HepG2 (cell line): ENCODE data around the gene MFSD2B. TPM values are rescaled to one million over a fixed set of nuclear protein-coding genes. Genes with fewer than 3 reads are reported as not detected.

Experiments
- BCLAF1 ChIP-seq: fragments of 450-650 bp; IDR thresholded peaks from 2 replicates; pipeline ENCODE4 v1.6.1; 2017; ENCODE audit warnings: mild to moderate bottlenecking
- CCDC6 ChIP-seq: sonication (generic); formaldehyde crosslinking; IDR thresholded peaks from 2 replicates; pipeline ENCODE4 v1.8.1; 2022; ENCODE audit warnings: mild to moderate bottlenecking, missing genetic modification reagents, moderate library complexity
- HHEX ChIP-seq: IDR thresholded peaks from 2 replicates; pipeline ENCODE4 v1.6.1; 2016; ENCODE audit warnings: control low read depth
- IRF9 ChIP-seq: sonication (generic); formaldehyde crosslinking; IDR thresholded peaks from 2 replicates; pipeline ENCODE4 v1.8.0; 2022; ENCODE audit warnings: missing genetic modification reagents, mild to moderate bottlenecking, borderline replicate concordance
- IRX3 ChIP-seq: sonication (generic); formaldehyde crosslinking; IDR thresholded peaks from 2 replicates; pipeline ENCODE4 v1.8.1; 2023; ENCODE audit warnings: mild to moderate bottlenecking, low read depth, missing genetic modification reagents, borderline replicate concordance
- KDM6A ChIP-seq: IDR thresholded peaks from 2 replicates; pipeline ENCODE4 v1.6.1; 2016; ENCODE audit warnings: low read depth
- KLF12 ChIP-seq: sonication (generic); formaldehyde crosslinking; IDR thresholded peaks from 2 replicates; pipeline ENCODE4 v1.4.0; 2020; ENCODE audit warnings: missing genetic modification reagents, borderline replicate concordance
- MTA1 ChIP-seq: sonication (generic); formaldehyde crosslinking; IDR thresholded peaks from 2 replicates; pipeline ENCODE4 v1.4.0; 2020; ENCODE audit warnings: missing genetic modification reagents, mild to moderate bottlenecking, borderline replicate concordance
- MXD3 ChIP-seq: IDR thresholded peaks from 2 replicates; pipeline ENCODE4 v1.6.1; 2016; ENCODE audit warnings: mild to moderate bottlenecking, missing biosample characterization, missing genetic modification reagents
- SAP130 ChIP-seq: IDR thresholded peaks from 2 replicates; pipeline ENCODE4 v1.6.1; 2016; ENCODE audit warnings: low read depth
- polyA plus RNA-seq, 8 experiments: library from polyadenylated mRNA; depleted of rRNA in 3 of 8; stranded (reverse) in 7 of 8; unstranded in 1 of 8; fragments of >200 nt; fragmentation: Illumina TruSeq in 4 of 8; extraction: Trizol in 4 of 8; gene quantifications; 2 replicates each; pipeline versions ENCODE4 v1.2.1 to v1.2.3, GENCODE V29; 2011 to 2016; ENCODE audit warnings: low read depth in 4 of 8, missing spikeins in 1 of 8, mixed read lengths in 1 of 8; ENCODE audit not compliant: insufficient read depth in 1 of 8
- total RNA-seq, 5 experiments: library from RNA; depleted of rRNA; stranded (reverse); fragments of >200 nt; fragmentation: Illumina TruSeq; extraction: Trizol; gene quantifications; 2 replicates each; pipeline ENCODE4 v1.2.3, GENCODE V29; 2016; ENCODE audit warnings: low read depth in 1 of 5
- TF ChIP-seq, protein P1 (sequence below): sonication (generic); formaldehyde crosslinking; IDR thresholded peaks from 2 replicates; pipeline ENCODE4 v1.4.0; 2020; ENCODE audit warnings: missing genetic modification reagents
- TF ChIP-seq, protein P2 (sequence below): sonication (generic); formaldehyde crosslinking; conservative IDR thresholded peaks from 2 replicates; pipeline ENCODE4 v1.4.0; 2020; ENCODE audit warnings: mild to moderate bottlenecking, missing genetic modification reagents, moderate library complexity
- TF ChIP-seq, protein P3 (sequence below): sonication (generic); formaldehyde crosslinking; IDR thresholded peaks from 2 replicates; pipeline ENCODE4 v1.4.0; 2020; ENCODE audit warnings: missing genetic modification reagents; ENCODE audit errors: not compliant biosample characterization

MFSD2B gene
- total and polyA plus RNA-seq, 2 of the 13 experiments (the other 11 are each of a cell fraction or from before 2014, with no cell fraction given) = 0.21 to 0.93 TPM

DNA sequence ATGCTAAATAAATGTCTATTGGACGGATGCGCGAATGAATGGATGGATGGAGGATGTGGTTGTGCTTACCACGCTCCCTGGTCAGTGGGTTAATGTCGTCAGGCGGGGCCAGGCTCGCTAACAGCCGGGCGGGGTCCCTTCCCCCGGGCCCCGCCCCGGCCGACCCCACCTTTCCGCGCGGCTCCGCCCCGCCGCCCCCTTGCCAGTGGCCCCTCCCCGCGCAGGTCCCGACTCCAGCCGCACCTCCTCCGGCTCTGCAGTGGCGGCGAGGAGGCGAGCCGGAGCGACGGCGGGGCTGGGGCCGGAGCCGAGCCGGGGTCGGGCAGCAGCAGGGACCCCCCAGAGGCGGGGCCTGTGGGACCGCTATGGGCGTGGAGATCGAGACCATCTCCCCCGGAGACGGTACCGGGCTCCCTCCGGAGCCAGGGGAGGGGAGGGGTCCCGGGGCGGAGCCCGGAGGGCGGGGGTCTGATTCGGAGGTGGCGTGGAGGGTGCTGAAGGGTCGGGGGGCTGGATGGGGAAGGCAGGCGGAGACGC, 39.7 kb downstream of the MFSD2B start, which contains the start of gene FKBP1B (continued):
- TF ChIP-seq, protein P1, sequence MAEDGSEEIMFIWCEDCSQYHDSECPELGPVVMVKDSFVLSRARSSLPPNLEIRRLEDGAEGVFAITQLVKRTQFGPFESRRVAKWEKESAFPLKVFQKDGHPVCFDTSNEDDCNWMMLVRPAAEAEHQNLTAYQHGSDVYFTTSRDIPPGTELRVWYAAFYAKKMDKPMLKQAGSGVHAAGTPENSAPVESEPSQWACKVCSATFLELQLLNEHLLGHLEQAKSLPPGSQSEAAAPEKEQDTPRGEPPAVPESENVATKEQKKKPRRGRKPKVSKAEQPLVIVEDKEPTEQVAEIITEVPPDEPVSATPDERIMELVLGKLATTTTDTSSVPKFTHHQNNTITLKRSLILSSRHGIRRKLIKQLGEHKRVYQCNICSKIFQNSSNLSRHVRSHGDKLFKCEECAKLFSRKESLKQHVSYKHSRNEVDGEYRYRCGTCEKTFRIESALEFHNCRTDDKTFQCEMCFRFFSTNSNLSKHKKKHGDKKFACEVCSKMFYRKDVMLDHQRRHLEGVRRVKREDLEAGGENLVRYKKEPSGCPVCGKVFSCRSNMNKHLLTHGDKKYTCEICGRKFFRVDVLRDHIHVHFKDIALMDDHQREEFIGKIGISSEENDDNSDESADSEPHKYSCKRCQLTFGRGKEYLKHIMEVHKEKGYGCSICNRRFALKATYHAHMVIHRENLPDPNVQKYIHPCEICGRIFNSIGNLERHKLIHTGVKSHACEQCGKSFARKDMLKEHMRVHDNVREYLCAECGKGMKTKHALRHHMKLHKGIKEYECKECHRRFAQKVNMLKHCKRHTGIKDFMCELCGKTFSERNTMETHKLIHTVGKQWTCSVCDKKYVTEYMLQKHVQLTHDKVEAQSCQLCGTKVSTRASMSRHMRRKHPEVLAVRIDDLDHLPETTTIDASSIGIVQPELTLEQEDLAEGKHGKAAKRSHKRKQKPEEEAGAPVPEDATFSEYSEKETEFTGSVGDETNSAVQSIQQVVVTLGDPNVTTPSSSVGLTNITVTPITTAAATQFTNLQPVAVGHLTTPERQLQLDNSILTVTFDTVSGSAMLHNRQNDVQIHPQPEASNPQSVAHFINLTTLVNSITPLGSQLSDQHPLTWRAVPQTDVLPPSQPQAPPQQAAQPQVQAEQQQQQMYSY (CRISPR knock-in tag) = no peak
- TF ChIP-seq IRX3 (no peak), SAP130 (CRISPR knock-in tag) (peak; percentile 73), IRF9 (CRISPR knock-in tag) (0 out of 2 replicates have a peak, but pooled peaks have one; percentile 33), HHEX (CRISPR knock-in tag) (no peak), KLF12 (CRISPR knock-in tag) (no peak), MXD3 (CRISPR knock-in tag) (no peak; the same call in 1 of the 2 replicates), MTA1 (CRISPR knock-in tag) (peak; percentile 31; the same call in 1 of the 2 replicates), KDM6A (no peak), CCDC6 (CRISPR knock-in tag) (0 out of 2 replicates have a peak, but pooled peaks have one; percentile 13), BCLAF1 (no peak)
- TF ChIP-seq, protein P2, sequence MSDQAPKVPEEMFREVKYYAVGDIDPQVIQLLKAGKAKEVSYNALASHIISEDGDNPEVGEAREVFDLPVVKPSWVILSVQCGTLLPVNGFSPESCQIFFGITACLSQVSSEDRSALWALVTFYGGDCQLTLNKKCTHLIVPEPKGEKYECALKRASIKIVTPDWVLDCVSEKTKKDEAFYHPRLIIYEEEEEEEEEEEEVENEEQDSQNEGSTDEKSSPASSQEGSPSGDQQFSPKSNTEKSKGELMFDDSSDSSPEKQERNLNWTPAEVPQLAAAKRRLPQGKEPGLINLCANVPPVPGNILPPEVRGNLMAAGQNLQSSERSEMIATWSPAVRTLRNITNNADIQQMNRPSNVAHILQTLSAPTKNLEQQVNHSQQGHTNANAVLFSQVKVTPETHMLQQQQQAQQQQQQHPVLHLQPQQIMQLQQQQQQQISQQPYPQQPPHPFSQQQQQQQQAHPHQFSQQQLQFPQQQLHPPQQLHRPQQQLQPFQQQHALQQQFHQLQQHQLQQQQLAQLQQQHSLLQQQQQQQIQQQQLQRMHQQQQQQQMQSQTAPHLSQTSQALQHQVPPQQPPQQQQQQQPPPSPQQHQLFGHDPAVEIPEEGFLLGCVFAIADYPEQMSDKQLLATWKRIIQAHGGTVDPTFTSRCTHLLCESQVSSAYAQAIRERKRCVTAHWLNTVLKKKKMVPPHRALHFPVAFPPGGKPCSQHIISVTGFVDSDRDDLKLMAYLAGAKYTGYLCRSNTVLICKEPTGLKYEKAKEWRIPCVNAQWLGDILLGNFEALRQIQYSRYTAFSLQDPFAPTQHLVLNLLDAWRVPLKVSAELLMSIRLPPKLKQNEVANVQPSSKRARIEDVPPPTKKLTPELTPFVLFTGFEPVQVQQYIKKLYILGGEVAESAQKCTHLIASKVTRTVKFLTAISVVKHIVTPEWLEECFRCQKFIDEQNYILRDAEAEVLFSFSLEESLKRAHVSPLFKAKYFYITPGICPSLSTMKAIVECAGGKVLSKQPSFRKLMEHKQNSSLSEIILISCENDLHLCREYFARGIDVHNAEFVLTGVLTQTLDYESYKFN (CRISPR knock-in tag) = 0 out of 2 replicates have a peak, but pooled peaks have one; percentile 35
- TF ChIP-seq, protein P3, sequence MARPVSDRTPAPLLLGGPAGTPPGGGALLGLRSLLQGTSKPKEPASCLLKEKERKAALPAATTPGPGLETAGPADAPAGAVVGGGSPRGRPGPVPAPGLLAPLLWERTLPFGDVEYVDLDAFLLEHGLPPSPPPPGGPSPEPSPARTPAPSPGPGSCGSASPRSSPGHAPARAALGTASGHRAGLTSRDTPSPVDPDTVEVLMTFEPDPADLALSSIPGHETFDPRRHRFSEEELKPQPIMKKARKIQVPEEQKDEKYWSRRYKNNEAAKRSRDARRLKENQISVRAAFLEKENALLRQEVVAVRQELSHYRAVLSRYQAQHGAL = no peak
